ENCODE results near the gene PPP2R5C.

PPP2R5C gene

GRCh38 chr14:101879529-101880336 is 118.2 kb downstream of the PPP2R5C start:
- TF ChIP-seq ZNF274 (IDR thresholded peaks at IDR 0.05; ENCODE audit: low read depth, low read length), result no peak
- H3K4me3 ChIP-seq (ENCODE audit: low read length), result no peak overlapping the region; the same call in 1 of the 2 replicates

DNA sequence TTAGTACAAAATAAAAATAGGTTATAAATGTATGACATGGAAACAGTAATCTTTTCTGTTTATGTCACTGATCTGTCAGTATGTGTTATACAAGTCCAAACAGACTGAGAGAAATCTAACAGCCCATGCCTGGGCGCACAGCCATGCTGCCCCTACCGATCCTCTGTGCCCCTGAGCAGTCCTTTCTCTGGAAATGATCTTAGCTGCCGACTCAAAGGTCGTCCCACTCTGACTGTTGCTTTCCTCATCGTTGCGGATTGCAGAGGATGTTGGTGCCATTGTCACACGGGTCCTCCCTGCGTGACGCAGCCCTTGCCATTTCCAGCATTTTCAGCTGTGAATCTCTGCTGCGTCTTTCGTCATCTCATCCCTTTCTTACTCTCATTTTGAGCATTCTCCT is 119.9 kb downstream of the PPP2R5C start:
- TF ChIP-seq ZNF274 (IDR thresholded peaks at IDR 0.05; ENCODE audit: low read depth, low read length), result no peak
- no peak overlapping the region for H3K4me3 ChIP-seq (ENCODE audit: low read length)

- TF ChIP-seq ZNF274 (IDR thresholded peaks at IDR 0.05; ENCODE audit: low read depth, low read length), result no peak
Observed at GRCh38 chr14:101882141-101882935, 120.8 kb downstream of the PPP2R5C start.

GRCh38 chr14:101884089-101884933 is 122.8 kb downstream of the PPP2R5C start:
- no peak overlapping the region for H3K4me3 ChIP-seq (ENCODE audit: low read length)
- TF ChIP-seq ZNF274 (IDR thresholded peaks at IDR 0.05; ENCODE audit: low read depth, low read length), result no peak

More at GRCh38 chr14:101882141-101882935, 120.8 kb downstream of the PPP2R5C start:
- H3K4me3 ChIP-seq (ENCODE audit: low read length), result no peak overlapping the region

- no peak for TF ChIP-seq ZNF274 (IDR thresholded peaks at IDR 0.05; ENCODE audit: low read depth, low read length)
- no peak overlapping the region for H3K4me3 ChIP-seq (ENCODE audit: low read length)
Observed at GRCh38 chr14:101884934-101885576, 123.5 kb downstream of the PPP2R5C start.

DNA sequence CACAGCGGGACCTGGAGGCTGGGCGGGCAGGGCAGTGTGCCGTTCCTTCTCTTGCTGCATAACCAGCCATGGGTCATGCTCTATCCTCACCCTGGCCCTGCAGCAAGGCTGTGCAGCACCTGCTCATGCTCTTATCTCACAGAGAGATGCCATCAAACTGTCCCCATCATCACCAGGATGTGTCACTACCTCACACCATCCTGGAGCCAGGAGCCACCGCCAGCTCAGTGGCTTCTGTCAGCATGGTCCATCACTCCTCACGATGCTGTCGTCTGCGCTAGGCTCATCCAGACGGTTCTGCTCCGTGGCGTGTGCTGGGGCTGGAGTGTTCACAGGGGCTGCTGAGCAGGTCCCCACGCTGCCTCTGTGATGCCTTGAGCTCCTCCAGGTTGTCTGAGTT is 125.7 kb downstream of the PPP2R5C start:
- no peak overlapping the region for H3K4me3 ChIP-seq (ENCODE audit: low read length)
- TF ChIP-seq ZNF274 (IDR thresholded peaks at IDR 0.05; ENCODE audit: low read depth, low read length), result no peak

- no peak for TF ChIP-seq ZNF274 (IDR thresholded peaks at IDR 0.05; ENCODE audit: low read depth, low read length)
- no peak overlapping the region for H3K4me3 ChIP-seq (ENCODE audit: low read length)
Observed at GRCh38 chr14:101888182-101888581, 126.7 kb downstream of the PPP2R5C start.

DNA sequence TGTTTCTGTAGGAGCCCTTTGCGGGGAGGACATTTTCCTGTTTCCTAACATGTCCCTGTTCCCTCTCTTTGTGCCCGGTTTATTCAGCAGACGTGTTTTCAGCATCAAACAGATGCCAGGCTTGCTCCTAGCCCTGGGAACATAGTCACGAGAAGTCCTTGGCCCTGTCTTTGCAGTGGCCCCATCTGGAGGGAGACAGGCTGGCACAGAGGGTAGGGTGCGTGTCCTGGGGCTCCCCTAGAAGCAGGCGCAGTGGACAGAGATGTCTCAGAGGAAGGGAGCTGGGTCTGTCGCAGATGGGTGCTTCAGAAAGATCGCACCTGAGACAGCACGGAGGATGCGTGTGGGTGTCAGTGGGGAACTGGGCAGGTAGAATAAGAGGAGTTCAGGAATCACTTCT is 127.9 kb downstream of the PPP2R5C start:
- H3K4me3 ChIP-seq (ENCODE audit: low read length), result no peak overlapping the region
- TF ChIP-seq ZNF274 (IDR thresholded peaks at IDR 0.05; ENCODE audit: low read depth, low read length), result no peak

DNA sequence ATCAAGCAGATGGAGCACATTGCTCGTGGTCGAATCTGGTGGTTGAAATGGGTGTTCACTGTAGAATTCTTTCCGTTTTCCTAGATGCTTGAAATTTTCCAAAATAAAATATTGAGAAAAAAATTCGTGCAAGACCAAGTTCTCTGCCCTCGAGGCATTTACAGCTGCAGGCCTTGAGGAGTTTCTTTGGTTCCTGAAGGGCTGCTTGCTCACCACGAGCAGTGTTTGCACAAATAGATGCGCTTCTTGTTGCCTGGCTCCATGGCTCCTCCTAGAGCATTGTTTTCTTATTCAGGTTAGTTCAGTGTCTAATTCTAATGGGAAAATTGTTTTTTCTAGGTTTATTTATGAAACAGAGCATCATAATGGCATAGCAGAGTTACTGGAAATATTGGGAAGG is 128.4 kb downstream of the PPP2R5C start:
- no peak for TF ChIP-seq ZNF274 (IDR thresholded peaks at IDR 0.05; ENCODE audit: low read depth, low read length)

DNA sequence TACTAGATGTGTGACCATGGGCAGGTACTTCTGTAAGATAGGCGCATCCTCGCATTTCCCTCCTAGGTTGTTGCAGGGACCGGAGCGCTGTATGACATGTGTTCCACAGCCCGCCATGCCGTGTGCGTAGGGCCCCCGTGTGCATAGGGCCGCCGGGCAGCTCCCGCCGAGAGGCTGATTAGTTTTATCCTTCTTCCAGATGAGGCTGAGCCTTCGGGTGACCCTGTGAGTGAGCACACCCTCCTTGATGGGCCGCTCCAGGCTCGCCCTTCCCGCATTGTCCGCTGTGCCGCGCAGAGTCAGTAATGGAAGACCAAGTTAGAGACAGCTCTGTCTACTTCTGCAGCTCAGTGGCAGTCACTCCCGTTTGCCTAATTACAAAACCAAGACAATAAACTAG is 130.0 kb downstream of the PPP2R5C start:
- no peak overlapping the region for H3K4me3 ChIP-seq (ENCODE audit: low read length)
- TF ChIP-seq ZNF274 (IDR thresholded peaks at IDR 0.05; ENCODE audit: low read depth, low read length), result no peak

More for the DNA sequence above, 128.4 kb downstream of the PPP2R5C start:
- no peak overlapping the region for H3K4me3 ChIP-seq (ENCODE audit: low read length)

DNA sequence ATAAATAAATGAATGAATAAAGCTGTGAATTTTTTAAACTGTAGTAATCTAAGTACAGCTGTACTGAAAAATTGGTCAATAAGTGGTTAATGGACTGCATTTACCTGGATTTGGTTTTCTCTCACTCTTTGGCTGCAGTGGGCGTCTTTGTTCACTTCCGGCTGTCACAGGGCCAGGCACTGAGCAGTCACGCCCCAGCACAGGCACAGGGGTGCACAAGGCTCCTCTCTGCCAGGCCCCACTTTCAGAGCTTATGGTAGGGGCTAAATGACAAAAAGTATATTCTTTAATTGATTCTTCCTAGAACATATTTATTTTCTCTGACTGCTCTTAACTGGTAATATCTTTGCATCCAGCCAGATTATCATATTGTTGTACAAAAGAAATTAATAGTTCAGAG is 132.2 kb downstream of the PPP2R5C start:
- H3K4me3 ChIP-seq (ENCODE audit: low read length), result no peak overlapping the region
- TF ChIP-seq ZNF274 (IDR thresholded peaks at IDR 0.05; ENCODE audit: low read depth, low read length), result no peak

- no peak for TF ChIP-seq ZNF274 (IDR thresholded peaks at IDR 0.05; ENCODE audit: low read depth, low read length)
- no peak overlapping the region for H3K4me3 ChIP-seq (ENCODE audit: low read length)
Observed at GRCh38 chr14:101894365-101895081, 133.0 kb downstream of the PPP2R5C start.

- TF ChIP-seq ZNF274 (IDR thresholded peaks at IDR 0.05; ENCODE audit: low read depth, low read length), result no peak
Observed at GRCh38 chr14:101895256-101895655, 133.7 kb downstream of the PPP2R5C start.

More at GRCh38 chr14:101895256-101895655, 133.7 kb downstream of the PPP2R5C start:
- H3K4me3 ChIP-seq (ENCODE audit: low read length), result no peak overlapping the region
